IMR-90 (cell line): ENCODE results near the gene ALG6.

Experiments used
- CEBPB ChIP-seq: IDR thresholded peaks from 2 replicates; pipeline ENCODE4 v1.6.1; 2012; ENCODE audit warnings: low read depth, low read length, improper control_type of control experiment
- CTCF ChIP-seq: conservative IDR thresholded peaks from 2 replicates; pipeline ENCODE4 v1.5.1; 2012; ENCODE audit warnings: mild to moderate bottlenecking, low read depth, low read length, improper control_type of control experiment
- FOS ChIP-seq: fragments of 150-350 bp; IDR thresholded peaks from 2 replicates; pipeline ENCODE4 v1.6.1; 2016; ENCODE audit warnings: low read depth, low read length
- MAZ ChIP-seq: IDR thresholded peaks from 2 replicates; pipeline ENCODE4 v1.6.1; 2012; ENCODE audit warnings: low read depth, mild to moderate bottlenecking, low read length, improper control_type of control experiment, moderate library complexity, borderline replicate concordance
- MXI1 ChIP-seq: IDR thresholded peaks from 2 replicates; pipeline ENCODE4 v1.6.1; 2012; ENCODE audit warnings: low read depth, mild to moderate bottlenecking, low read length, moderate library complexity, borderline replicate concordance
- NFE2L2 ChIP-seq: fragments of 150-350 bp; IDR thresholded peaks from 2 replicates; pipeline ENCODE4 v1.6.1; 2016; ENCODE audit warnings: low read depth, mild to moderate bottlenecking, low read length
- POLR2A ChIP-seq: IDR thresholded peaks from 2 replicates; pipeline ENCODE4 v1.6.1; 2012; ENCODE audit warnings: mild to moderate bottlenecking, low read depth, low read length
- RAD21 ChIP-seq: IDR thresholded peaks from 2 replicates; pipeline ENCODE4 v1.6.1; 2012; ENCODE audit warnings: low read length, improper control_type of control experiment
- RFX5 ChIP-seq: IDR thresholded peaks from 2 replicates; pipeline ENCODE4 v1.8.0; 2012; ENCODE audit warnings: low read depth, mild to moderate bottlenecking, low read length, moderate library complexity
- SMC3 ChIP-seq: fragments of 150-350 bp; IDR thresholded peaks from 2 replicates; pipeline ENCODE4 v1.6.1; 2016; ENCODE audit warnings: low read depth, mild to moderate bottlenecking, antibody characterized with exemption, low read length, moderate library complexity
- TF ChIP-seq, protein P1 (sequence below): fragments of 150-350 bp; IDR thresholded peaks from 2 replicates; pipeline ENCODE4 v1.6.1; 2017; ENCODE audit warnings: mild to moderate bottlenecking, antibody characterized with exemption, low read length, low read depth

GRCh38 chr1:63368131-63368530 is 704 bp downstream of the ALG6 start:
- TF ChIP-seq MAZ (no peak), POLR2A (no peak), CTCF (no peak), MXI1 (no peak), RAD21 (no peak), SMC3 (no peak), CEBPB (no peak), FOS (no peak), NFE2L2 (no peak), RFX5 (no peak)
- TF ChIP-seq, protein P1, sequence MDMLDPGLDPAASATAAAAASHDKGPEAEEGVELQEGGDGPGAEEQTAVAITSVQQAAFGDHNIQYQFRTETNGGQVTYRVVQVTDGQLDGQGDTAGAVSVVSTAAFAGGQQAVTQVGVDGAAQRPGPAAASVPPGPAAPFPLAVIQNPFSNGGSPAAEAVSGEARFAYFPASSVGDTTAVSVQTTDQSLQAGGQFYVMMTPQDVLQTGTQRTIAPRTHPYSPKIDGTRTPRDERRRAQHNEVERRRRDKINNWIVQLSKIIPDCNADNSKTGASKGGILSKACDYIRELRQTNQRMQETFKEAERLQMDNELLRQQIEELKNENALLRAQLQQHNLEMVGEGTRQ = no peak
